Activated CD4-positive, alpha-beta T cell treated with anti-CD3 and anti-CD28 coated beads for 4 hours (primary cell): ENCODE results near the gene BCL7C.
A peak's percentile ranks its signal among the peaks of the same experiment; 100 is the strongest.
"Not testable (repeated sequence)": the region's sequence is repeated elsewhere in the genome, so short reads cannot be mapped to it uniquely, and the experiment has no call there.

Source experiments
- DNase-seq, 2 donors: peaks; one replicate each; pipeline ENCODE4 v3.0.0-alpha.2; 2020

Gene BCL7C

GRCh38 chr16:30893744-30894539, at the start of gene BCL7C:
Gene BCL7C, minus strand, starts transcription at chr16:30894077. Its CDS starts 133 bp downstream, at chr16:30893944.
- peak; percentile 77 to 78 for DNase-seq

DNA sequence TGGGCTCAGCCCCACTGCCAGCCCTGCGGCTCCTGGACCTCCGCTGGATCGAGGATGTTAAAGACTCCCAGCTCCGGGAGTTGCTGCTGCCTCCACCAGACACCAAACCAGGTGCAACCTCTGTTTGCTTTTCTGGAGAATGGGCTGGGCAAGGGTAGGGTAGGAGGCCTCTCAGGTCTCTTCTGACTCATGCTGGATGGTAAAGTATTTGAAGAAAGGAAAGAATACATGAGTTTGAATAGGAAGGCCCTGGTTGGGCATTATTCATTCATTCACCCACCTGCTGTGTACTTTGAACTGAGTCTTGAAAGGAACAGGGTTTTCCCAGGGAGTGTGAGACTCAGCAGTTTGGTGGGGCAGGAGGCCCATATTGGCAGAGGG, 48.5 kb upstream of the BCL7C start:
- no peak for DNase-seq

DNA sequence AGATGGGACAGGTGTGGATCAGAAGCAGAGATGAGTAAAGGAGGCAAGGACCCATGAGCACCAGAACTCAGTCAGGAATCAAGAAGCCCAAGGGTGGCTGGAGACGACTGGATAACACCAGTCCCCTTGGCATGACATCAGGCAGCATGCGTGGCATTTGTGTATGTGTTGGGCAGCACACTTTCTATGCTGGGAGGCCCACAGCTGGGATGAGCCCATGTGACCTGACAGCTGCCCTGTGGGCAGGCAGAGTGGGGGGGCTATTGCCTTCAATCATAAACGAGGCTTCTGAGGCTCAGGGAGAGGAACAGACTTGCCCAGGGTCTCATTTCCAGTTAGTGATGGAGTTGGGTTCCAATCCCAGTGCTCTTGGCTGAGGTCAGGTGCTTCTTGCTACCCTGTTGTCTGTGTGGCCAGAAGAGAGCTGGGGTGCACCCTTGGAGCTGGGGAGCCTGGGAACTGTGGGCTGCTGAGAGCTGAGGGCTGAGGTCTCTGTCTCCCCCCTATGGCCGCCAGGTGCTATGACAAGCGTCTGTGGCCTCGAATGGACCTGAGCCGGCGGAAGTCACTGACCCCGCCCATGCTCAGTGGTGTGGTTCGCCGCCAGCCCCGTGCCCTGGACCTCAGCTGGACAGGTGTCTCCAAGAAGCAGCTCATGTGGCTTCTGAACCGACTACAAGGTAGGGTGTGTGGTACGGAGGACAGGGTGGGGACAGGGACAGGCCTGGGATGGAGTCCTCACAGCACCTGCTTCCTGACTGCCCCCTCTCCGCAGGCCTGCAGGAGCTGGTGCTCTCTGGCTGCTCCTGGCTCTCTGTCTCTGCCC, 47.9 kb upstream of the BCL7C start:
- peak; percentile 57 to 59 for DNase-seq

DNA sequence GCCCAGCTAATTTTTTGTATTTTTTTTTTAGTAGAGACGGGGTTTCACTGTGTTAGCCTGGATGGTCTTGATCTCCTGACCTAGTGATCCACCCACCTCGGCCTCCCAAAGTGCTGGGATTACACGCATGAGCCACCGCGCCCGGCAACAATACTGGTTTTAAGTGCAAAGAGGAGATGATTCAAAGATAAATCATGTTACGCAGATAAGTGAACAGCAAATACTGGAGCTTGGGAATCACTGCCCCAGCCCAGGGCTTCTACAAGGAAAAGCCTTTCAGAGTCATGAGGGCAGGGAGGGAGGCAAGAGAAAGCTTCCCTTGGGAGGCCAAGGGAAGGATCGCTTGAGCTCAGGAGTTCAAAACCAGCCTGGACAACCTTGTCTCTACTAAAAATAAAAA, 45.7 kb upstream of the BCL7C start:
- not testable (repeated sequence) for DNase-seq

- DNase-seq = no peak
Measured at GRCh38 chr16:30937692-30938091, 43.8 kb upstream of the BCL7C start.

- no peak for DNase-seq
Measured at GRCh38 chr16:30934827-30935557, 41.1 kb upstream of the BCL7C start.

- DNase-seq = no peak
Measured at GRCh38 chr16:30931068-30931650, 37.3 kb upstream of the BCL7C start.

GRCh38 chr16:30930160-30930571, 36.3 kb upstream of the BCL7C start:
- no peak for DNase-seq

DNA sequence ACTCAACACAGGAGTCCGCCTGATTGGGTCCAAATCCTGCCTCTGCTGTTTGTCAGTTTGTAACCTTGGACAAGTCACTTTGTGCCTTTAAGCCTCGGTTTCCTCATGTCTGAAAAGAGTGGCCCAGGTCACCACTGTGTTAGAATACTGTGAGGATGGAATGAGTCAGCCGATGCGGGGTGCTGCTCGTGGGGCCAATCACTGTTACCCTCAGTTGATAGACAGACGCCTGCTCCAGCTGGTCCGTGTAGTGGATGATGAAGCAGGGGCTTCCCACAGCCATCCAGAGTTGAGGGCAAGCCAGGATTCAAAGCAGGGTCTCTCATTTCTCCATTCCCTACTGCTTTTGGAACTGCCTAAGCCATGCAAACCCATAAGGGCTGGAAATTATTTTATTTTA, 35.3 kb upstream of the BCL7C start:
- no peak for DNase-seq

- DNase-seq = no peak
Measured at GRCh38 chr16:30928390-30928789, 34.5 kb upstream of the BCL7C start.

DNA sequence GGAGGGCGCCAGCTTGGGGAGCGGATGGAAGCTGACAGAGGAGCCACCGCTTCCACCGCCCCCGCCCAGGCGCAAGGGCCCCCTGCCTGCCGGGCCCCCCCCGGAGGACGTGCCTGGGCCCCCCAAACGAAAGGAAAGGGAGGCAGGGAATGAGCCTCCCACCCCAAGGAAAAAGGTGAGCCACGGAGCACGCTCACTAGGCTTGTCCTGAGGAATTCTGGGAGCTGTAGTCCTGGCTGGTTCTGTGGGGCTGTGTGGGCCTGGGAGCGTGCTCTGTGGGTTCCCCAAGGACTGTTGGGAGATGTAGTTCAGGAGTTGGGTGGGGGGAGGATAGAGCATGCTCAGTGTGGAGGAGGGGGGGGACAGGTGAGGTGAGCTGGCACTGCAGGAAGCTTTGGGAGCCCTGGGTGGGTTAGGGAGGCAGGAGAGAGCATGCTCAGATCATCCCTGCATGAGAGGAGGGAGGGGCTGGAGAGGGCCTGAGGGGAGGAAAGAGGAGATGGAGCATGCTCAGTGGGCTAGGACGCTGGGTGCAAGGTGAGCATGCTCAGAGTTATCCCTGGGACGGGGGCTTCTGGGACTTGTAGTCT, 34.0 kb upstream of the BCL7C start:
- DNase-seq = peak in 1 of 2 donors; percentile 26

GRCh38 chr16:30926937-30927788, 33.3 kb upstream of the BCL7C start:
- no peak for DNase-seq

DNA sequence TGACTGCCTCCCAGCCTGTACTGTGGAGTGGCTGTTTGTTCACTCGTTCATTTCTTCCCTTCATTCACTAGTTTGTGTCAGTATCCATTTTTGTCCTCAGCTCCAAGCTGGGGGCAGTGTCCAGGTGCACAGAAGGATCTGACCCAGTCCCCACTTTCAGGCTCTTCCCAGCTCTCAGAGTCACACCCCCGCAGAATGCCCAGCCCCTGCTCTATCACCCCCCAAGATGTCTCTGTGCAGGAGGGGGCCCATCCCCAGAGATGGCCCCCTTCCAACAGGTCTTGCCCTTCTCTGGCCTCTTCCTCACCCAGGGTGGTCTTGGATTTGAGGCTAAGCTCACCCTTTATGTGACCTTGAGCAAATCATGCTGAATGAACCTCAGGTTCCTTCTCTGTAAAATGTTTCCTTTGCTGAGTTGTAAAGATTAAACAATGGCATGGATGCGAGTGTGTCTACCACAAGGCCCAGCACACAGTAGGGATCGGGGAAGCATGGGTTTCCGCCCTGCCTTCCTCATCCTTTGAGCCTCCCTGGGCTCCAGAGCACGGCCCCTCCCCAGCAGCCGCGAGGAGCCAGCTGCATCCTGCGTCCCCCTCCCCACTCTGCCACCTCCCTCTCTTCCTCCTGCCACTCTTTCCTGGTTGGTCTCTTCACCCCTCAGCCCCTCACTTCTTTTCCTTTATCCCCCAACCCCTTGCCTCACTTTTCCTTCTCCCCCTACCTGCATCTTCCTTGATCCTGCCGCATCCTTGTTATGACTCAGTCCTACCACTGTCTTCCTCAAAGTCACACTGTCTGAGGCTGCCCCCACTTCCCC, 32.3 kb upstream of the BCL7C start:
- no peak for DNase-seq

- DNase-seq = no peak
Measured at GRCh38 chr16:30925632-30925987, 31.7 kb upstream of the BCL7C start.

- no peak for DNase-seq
Measured at GRCh38 chr16:30924913-30925631, 31.2 kb upstream of the BCL7C start.

DNA sequence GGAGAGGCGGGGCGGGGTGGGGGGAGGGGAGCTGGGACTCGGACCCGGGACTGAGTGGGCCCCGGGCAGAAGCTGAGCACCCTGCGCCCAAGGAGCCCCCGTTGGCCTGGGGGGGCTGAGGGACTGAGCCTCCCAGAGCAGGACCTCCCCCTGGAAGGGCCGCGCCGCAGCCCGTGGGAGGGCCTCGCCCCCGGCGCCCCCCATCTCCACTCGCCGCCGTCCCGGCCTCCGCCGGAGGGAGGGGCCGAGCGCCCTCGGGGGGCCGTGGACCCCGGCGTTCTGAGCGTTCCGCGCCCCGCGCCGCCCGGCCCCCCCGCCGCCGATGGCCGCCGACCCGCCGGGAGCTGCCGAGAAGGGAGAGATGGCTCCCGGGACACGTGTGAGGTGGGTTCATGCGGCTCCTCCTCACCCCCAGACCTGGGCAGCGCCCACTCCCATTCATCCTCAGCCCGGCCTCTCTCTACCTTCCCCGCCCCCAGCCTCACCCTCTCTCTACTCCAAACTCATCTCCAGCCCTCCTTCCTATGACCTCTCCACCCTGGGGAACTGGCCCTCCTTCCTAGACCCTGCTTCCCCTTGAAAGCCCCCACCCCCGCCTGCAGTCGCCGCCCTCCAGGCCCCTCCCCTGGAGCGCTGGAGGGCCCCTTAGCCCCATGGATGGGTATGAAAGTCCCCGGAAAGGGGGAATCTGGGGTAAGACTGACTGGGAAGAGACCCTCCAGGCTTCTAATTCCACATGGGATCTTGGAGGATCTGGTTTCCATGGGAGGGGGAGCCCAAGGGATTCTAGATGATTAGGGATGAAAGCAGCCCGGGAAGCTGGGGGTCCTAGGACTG, 30.4 kb upstream of the BCL7C start:
- no peak for DNase-seq

GRCh38 chr16:30923554-30924075, 29.7 kb upstream of the BCL7C start, which contains the start of gene FBXL19:
Gene FBXL19, plus strand, starts transcription at chr16:30923572. Its CDS starts 2,183 bp downstream, at chr16:30925755.
- peak; percentile 26 to 40 for DNase-seq

- peak; percentile 95 to 96 for DNase-seq
Measured at GRCh38 chr16:30922960-30923535, 29.2 kb upstream of the BCL7C start.
